Measurements from ENCODE around the gene FHOD1. TPM values are rescaled to one million over a fixed set of nuclear protein-coding genes. Genes with fewer than 3 reads are reported as not detected.

The FHOD1 gene
- total RNA-seq, 4 donors from 2014 or later = 7.7 to 28.8 (median 15.3) TPM

GRCh38 chr16:67183627-67184452, 63.4 kb downstream of the FHOD1 start, which contains the start of gene MATCAP1:
Gene MATCAP1, minus strand, starts transcription at chr16:67183963. Its CDS starts 3,353 bp downstream, at chr16:67180610.
- WGBS = under 1% methylated on average over 39 of the region's 77 CpGs
- Histone ChIP-seq H3K36me3 (no peaks in the 10 kb centered on the region), H3K27me3 (no peaks in the 10 kb centered on the region), H3K27ac (peak within 1 kb of the TSS; percentile 96), H3K4me1 (peaks cover 38% of the 10 kb centered on the region), H3K9me3 (no peaks in the 10 kb centered on the region), H3K4me3 (peak within 1 kb of the TSS; percentile 72)
- TF ChIP-seq POLR2AphosphoS5 (IDR thresholded peaks at IDR 0.05) = peak in 2 of 3 donors; percentile 30 to 85
- no peak for TF ChIP-seq EP300 (IDR thresholded peaks at IDR 0.05)
- peak in 1 of 2 donors; percentile 37 for TF ChIP-seq POLR2A (IDR thresholded peaks at IDR 0.05)
- peak; percentile 97 to 98 for DNase-seq (ENCODE audit: low spot score in 2 of 2)

- TF ChIP-seq EP300 (IDR thresholded peaks at IDR 0.05) (no peak), POLR2AphosphoS5 (IDR thresholded peaks at IDR 0.05) (no peak), CTCF (IDR thresholded peaks at IDR 0.05) (no peak), POLR2A (IDR thresholded peaks at IDR 0.05) (no peak)
- H3K4me3 ChIP-seq = peak overlapping the region; percentile 72
- no peaks in the 10 kb centered on the region for H3K27me3 ChIP-seq
- H3K27ac ChIP-seq = peak overlapping the region; percentile 96
- H3K9me3 ChIP-seq = no peaks in the 10 kb centered on the region
- peaks cover 44% of the 10 kb centered on the region for H3K4me1 ChIP-seq
- H3K36me3 ChIP-seq = no peaks in the 10 kb centered on the region
- WGBS = 10% methylated on average over 11 of the region's 11 CpGs
- no peak for DNase-seq (ENCODE audit: low spot score in 2 of 2)
Measured at GRCh38 chr16:67183284-67183626, 64.0 kb downstream of the FHOD1 start.

DNA sequence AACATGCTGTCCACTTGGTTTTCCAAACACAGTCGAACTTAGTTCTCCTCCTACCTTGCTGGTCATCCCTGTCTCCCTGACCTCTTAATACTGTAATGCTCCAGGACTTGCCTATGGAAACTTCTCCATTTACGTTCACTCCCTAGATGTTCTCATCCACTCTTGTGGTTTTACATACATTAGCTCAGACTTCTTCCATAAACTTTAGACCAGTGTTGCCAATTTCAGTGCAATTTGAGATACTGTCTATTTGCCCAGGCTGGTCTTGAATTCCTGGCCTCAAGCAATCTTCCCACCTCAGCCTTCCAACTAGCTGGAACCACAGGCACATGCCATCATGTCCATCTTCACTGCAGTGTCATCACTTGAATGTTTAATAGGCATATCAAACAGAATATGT, 65.0 kb downstream of the FHOD1 start:
- Histone ChIP-seq H3K36me3 (no peaks in the 10 kb centered on the region), H3K9me3 (no peaks in the 10 kb centered on the region), H3K27ac (no peak overlapping the region), H3K27me3 (no peaks in the 10 kb centered on the region), H3K4me1 (peaks cover 52% of the 10 kb centered on the region), H3K4me3 (no peak overlapping the region)
- 75% methylated on average over 2 of the region's 2 CpGs for WGBS
- DNase-seq (ENCODE audit: low spot score in 2 of 2) = no peak
- no peak for TF ChIP-seq POLR2AphosphoS5 (IDR thresholded peaks at IDR 0.05)
- no peak for TF ChIP-seq EP300 (IDR thresholded peaks at IDR 0.05)
- no peak for TF ChIP-seq POLR2A (IDR thresholded peaks at IDR 0.05)
- TF ChIP-seq CTCF (IDR thresholded peaks at IDR 0.05) = no peak

- 63% methylated on average over 2 of the region's 2 CpGs for WGBS
- no peak overlapping the region for H3K27ac ChIP-seq
- H3K4me3 ChIP-seq = no peak overlapping the region
- H3K4me1 ChIP-seq = peaks cover 52% of the 10 kb centered on the region
- H3K9me3 ChIP-seq = no peaks in the 10 kb centered on the region
- TF ChIP-seq POLR2A (IDR thresholded peaks at IDR 0.05) (no peak), EP300 (IDR thresholded peaks at IDR 0.05) (no peak), POLR2AphosphoS5 (IDR thresholded peaks at IDR 0.05) (no peak), CTCF (IDR thresholded peaks at IDR 0.05) (no peak)
- no peaks in the 10 kb centered on the region for H3K27me3 ChIP-seq
- no peaks in the 10 kb centered on the region for H3K36me3 ChIP-seq
- DNase-seq (ENCODE audit: low spot score in 2 of 2) = no peak
Measured at GRCh38 chr16:67181346-67181745, 65.9 kb downstream of the FHOD1 start.

GRCh38 chr16:67180166-67180565, 67.1 kb downstream of the FHOD1 start:
- no peaks in the 10 kb centered on the region for H3K9me3 ChIP-seq
- no peak overlapping the region for H3K27ac ChIP-seq
- WGBS = 90% methylated on average over 6 of the region's 16 CpGs
- DNase-seq (ENCODE audit: low spot score in 2 of 2) = no peak
- TF ChIP-seq POLR2AphosphoS5 (IDR thresholded peaks at IDR 0.05) = no peak
- no peak for TF ChIP-seq EP300 (IDR thresholded peaks at IDR 0.05)
- TF ChIP-seq POLR2A (IDR thresholded peaks at IDR 0.05) = no peak
- no peak for TF ChIP-seq CTCF (IDR thresholded peaks at IDR 0.05)
- H3K4me3 ChIP-seq = no peak overlapping the region
- no peaks in the 10 kb centered on the region for H3K36me3 ChIP-seq
- H3K27me3 ChIP-seq = no peaks in the 10 kb centered on the region
- H3K4me1 ChIP-seq = peaks cover 48% of the 10 kb centered on the region

Measured in suprapubic skin (tissue), 4 donors.